GM21360 (cell line): ENCODE results near the gene TMEM108.
A peak's percentile ranks its signal among the peaks of the same experiment; 100 is the strongest.

ENCODE experiments used
- ATAC-seq: cut with Tn5 transposase; IDR thresholded peaks from one replicate; pipeline ENCODE4 v1.9.1; 2021; ENCODE audit warnings: mild to moderate bottlenecking, moderate library complexity; ENCODE audit not compliant: unreplicated experiment

TMEM108 gene

GRCh38 chr3:133270631-133271030 is 232.4 kb downstream of the TMEM108 start:
- ATAC-seq, result no peak

- ATAC-seq, result no peak
Observed at GRCh38 chr3:133271042-133271441, 232.9 kb downstream of the TMEM108 start.

GRCh38 chr3:133271539-133271938 is 233.3 kb downstream of the TMEM108 start:
- ATAC-seq, result no peak

GRCh38 chr3:133273346-133273745 is 235.2 kb downstream of the TMEM108 start:
- ATAC-seq, result no peak

- no peak for ATAC-seq
Observed at GRCh38 chr3:133274477-133274876, 236.3 kb downstream of the TMEM108 start.

GRCh38 chr3:133276594-133276993 is 238.4 kb downstream of the TMEM108 start:
- ATAC-seq, result no peak

- ATAC-seq, result no peak
Observed at GRCh38 chr3:133277813-133278212, 239.6 kb downstream of the TMEM108 start.

GRCh38 chr3:133278260-133279043 is 240.3 kb downstream of the TMEM108 start:
- no peak for ATAC-seq

- no peak for ATAC-seq
Observed at GRCh38 chr3:133280586-133280985, 242.4 kb downstream of the TMEM108 start.

- ATAC-seq, result no peak
Observed at GRCh38 chr3:133282236-133282635, 244.0 kb downstream of the TMEM108 start.

GRCh38 chr3:133283958-133284807 is 246.0 kb downstream of the TMEM108 start:
- ATAC-seq, result no peak

- ATAC-seq, result no peak
Observed at GRCh38 chr3:133289322-133289721, 251.1 kb downstream of the TMEM108 start.

GRCh38 chr3:133292296-133292695 is 254.1 kb downstream of the TMEM108 start:
- no peak for ATAC-seq

- no peak for ATAC-seq
Observed at GRCh38 chr3:133293397-133294110, 255.4 kb downstream of the TMEM108 start.

- no peak for ATAC-seq
Observed at GRCh38 chr3:133294253-133294652, 256.1 kb downstream of the TMEM108 start.

- peak; percentile 90 for ATAC-seq
Observed at GRCh38 chr3:133295199-133295901, 257.2 kb downstream of the TMEM108 start.

GRCh38 chr3:133295944-133296917 is 258.0 kb downstream of the TMEM108 start:
- no peak for ATAC-seq

GRCh38 chr3:133296981-133297380 is 258.8 kb downstream of the TMEM108 start:
- no peak for ATAC-seq

- ATAC-seq, result no peak
Observed at GRCh38 chr3:133300102-133300501, 261.9 kb downstream of the TMEM108 start.

GRCh38 chr3:133301194-133301593 is 263.0 kb downstream of the TMEM108 start:
- no peak for ATAC-seq
